ENCODE data around the gene ESYT3. TPM values are rescaled to one million over a fixed set of nuclear protein-coding genes. Genes with fewer than 3 reads are reported as not detected.
"Not testable (repeated sequence)": the region's sequence is repeated elsewhere in the genome, so short reads cannot be mapped to it uniquely, and the experiment has no call there.

The ESYT3 gene
- total RNA-seq, 2 experiments from 2014 or later, result 0.43 to 0.50 TPM

- CTCF ChIA-PET, result no interaction called here
- no peak overlapping the region for H3K4me3 Mint-ChIP-seq
Measured at GRCh38 chr3:138498991-138499390, 64.6 kb downstream of the ESYT3 start.

DNA sequence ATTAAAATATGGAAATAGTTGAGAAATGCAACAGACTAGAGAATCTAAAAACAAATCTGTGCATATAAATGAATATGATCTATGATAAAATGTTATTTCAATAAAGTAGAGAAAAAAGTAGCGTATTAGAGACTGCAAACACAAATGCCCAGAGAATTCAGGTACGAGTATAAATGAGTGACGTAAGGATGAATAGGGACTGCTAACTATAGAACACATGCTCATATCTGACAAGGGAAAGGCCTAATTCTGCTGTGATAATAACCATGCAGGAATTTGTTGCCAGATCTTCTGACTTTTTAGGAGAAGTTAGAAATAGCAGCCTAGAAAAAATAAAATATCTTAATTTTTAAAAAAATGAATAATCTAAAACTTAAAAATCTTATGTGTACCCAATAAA lies 73.1 kb downstream of the ESYT3 start:
- DNase-seq, result no peak
- Mint-ChIP-seq H3K36me3 (ENCODE audit: low read depth) (peaks cover 2% of the 10 kb centered on the region), H3K27ac (no peak overlapping the region), H3K9me3 (no peaks in the 10 kb centered on the region), H3K4me1 (peaks cover 4% of the 10 kb centered on the region), H3K4me3 (no peak overlapping the region), H3K27me3 (no peaks in the 10 kb centered on the region)
- ChIA-PET POLR2A (no interaction called here), CTCF (no interaction called here)

More at GRCh38 chr3:138498991-138499390, 64.6 kb downstream of the ESYT3 start:
- no peaks in the 10 kb centered on the region for H3K27me3 Mint-ChIP-seq
- POLR2A ChIA-PET, result no interaction called here
- H3K4me1 Mint-ChIP-seq, result peaks cover 7% of the 10 kb centered on the region
- H3K36me3 Mint-ChIP-seq (ENCODE audit: low read depth), result no peaks in the 10 kb centered on the region
- H3K9me3 Mint-ChIP-seq, result no peaks in the 10 kb centered on the region
- DNase-seq, result no peak
- no peak overlapping the region for H3K27ac Mint-ChIP-seq

- no peak overlapping the region for H3K27ac Mint-ChIP-seq
- CTCF ChIA-PET, result no interaction called here
- H3K4me1 Mint-ChIP-seq, result peaks cover 19% of the 10 kb centered on the region
- H3K4me3 Mint-ChIP-seq, result no peak overlapping the region
- H3K27me3 Mint-ChIP-seq, result no peaks in the 10 kb centered on the region
- H3K36me3 Mint-ChIP-seq (ENCODE audit: low read depth), result peaks cover 2% of the 10 kb centered on the region
- H3K9me3 Mint-ChIP-seq, result no peaks in the 10 kb centered on the region
- POLR2A ChIA-PET, result no interaction called here
- DNase-seq, result no peak
Measured at GRCh38 chr3:138509586-138509985, 75.2 kb downstream of the ESYT3 start.

DNA sequence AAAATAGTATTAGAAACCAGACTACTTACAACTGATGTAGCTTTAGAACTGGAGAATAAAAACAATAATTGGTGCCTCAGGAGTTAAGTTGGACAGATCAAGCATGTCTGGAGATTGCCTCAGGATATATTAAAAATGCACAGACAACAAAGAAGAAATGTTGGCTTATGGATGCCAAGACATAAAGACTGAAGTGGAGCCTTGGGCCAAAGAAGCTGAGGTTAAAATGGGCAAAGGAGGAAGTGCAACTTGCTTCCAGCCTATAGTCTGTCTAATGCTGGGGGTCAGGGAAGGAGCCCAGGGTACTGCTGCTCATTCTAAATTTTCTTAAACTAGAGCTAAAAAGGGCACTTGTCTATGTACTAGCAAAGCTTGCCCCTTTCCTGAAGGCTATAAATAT lies 77.5 kb downstream of the ESYT3 start:
- ChIA-PET POLR2A (no interaction called here), CTCF (interaction anchor here (1.6 to 1.7 kb wide), 2 partner anchors 404 to 411 kb away, joined by 4 to 6 read pairs; no protein-coding TSS in a partner anchor)
- H3K4me3 Mint-ChIP-seq, result no peak overlapping the region
- H3K9me3 Mint-ChIP-seq, result no peaks in the 10 kb centered on the region
- no peak overlapping the region for H3K27ac Mint-ChIP-seq
- peaks cover 19% of the 10 kb centered on the region for H3K4me1 Mint-ChIP-seq
- H3K27me3 Mint-ChIP-seq, result no peaks in the 10 kb centered on the region
- peaks cover 7% of the 10 kb centered on the region for H3K36me3 Mint-ChIP-seq (ENCODE audit: low read depth)
- DNase-seq, result no peak

DNA sequence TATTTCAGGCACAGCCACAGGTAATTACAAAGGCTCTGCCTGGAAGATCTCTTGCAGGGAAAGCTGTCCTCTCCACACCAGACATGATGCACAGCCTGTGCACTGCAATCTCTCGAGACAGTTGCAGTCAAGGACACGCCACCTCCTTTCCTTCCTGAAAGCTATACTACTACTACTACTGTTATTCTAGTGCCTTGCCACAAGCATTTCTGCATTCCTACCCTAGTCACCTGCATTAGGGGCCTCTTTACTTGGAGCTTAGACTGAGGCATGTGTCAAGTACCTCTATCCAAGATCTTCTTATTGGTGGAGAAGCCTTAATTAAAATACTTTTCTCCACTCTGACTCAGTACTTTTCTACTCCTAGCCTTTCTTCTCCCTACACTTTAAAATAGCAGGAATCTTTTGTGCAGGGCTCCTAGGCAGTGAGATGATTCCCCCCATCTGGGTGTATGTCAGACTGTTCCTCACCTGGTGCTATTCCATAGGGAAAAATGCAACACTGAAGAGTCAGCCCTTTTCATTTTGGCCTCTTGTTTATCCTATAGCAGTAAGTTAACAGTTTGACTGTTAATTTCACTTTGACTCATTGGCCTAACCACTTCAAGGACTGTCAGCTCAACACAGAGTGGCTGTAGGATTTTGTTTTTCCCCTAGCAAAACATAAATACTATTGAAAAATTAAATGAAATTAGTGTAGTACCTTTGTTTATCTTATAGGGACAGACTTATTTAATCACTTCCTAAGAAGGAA lies 78.9 kb downstream of the ESYT3 start:
- H3K4me1 Mint-ChIP-seq, result peaks cover 19% of the 10 kb centered on the region
- DNase-seq, result no peak
- H3K27ac Mint-ChIP-seq, result no peak overlapping the region
- H3K9me3 Mint-ChIP-seq, result no peaks in the 10 kb centered on the region
- H3K36me3 Mint-ChIP-seq (ENCODE audit: low read depth), result peaks cover 7% of the 10 kb centered on the region
- H3K27me3 Mint-ChIP-seq, result no peaks in the 10 kb centered on the region
- CTCF ChIA-PET, result interaction anchor here (0.8 to 1.7 kb wide), 6 partner anchors 34 to 410 kb away, joined by 3 to 6 read pairs (median 4); no protein-coding TSS in a partner anchor
- POLR2A ChIA-PET, result interaction anchor here (0.7 to 1.6 kb wide), 4 partner anchors 9 to 100 kb away, joined by 3 to 4 read pairs (median 4); partner anchors contain the start of gene CEP70
- no peak overlapping the region for H3K4me3 Mint-ChIP-seq

DNA sequence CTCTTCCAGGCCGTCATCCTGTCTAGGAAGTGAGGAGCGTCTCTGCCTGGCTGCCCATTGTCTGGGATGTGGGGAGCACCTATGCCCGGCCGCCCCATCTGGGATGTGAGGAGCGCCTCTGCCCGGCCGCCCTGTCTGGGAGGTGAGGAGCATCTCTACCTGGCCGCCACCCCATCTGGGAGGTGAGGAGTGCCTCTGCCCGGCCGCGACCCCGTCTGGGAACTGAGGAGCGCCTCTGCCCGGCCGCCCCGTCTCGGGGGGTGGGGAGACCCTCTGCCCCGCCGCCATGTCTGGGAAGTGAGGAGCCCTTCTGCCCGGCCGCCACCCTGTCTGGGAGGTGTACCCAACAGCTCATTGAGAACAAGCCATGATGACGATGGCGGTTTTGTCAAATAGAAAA lies 87.0 kb downstream of the ESYT3 start:
- H3K4me1 Mint-ChIP-seq, POLR2A ChIA-PET, H3K27ac Mint-ChIP-seq, DNase-seq, H3K27me3 Mint-ChIP-seq, H3K9me3 Mint-ChIP-seq, CTCF ChIA-PET, H3K4me3 Mint-ChIP-seq: not testable (repeated sequence)
- peaks cover 15% of the 10 kb centered on the region for H3K36me3 Mint-ChIP-seq (ENCODE audit: low read depth)

Other genes with a start within 250 kb of the ESYT3 start
- 10 to 100 TPM; 44.0 to 50.1 TPM for gene ARMC8, start 247.3 kb upstream of the ESYT3 start, total RNA-seq
- under 1 TPM; 0.20 to 0.43 TPM for gene NME9, start 104.8 kb upstream of the ESYT3 start, total RNA-seq
- gene MRAS, start 86.0 kb upstream of the ESYT3 start, total RNA-seq, result not detected
- gene CEP70, start 159.6 kb downstream of the ESYT3 start, total RNA-seq, result 1 to 10 TPM; 9.0 to 9.6 TPM
- 1 to 10 TPM; 2.2 to 3.0 TPM for gene FAIM, start 174.2 kb downstream of the ESYT3 start, total RNA-seq

All from activated CD4-positive, alpha-beta memory T cell treated with anti-CD3 and anti-CD28 coated beads, Interleukin-2, amount 10 ng/mL, durations not matched to agents 7 days and 5 days (primary cell).